Measurements from ENCODE around the gene CRLF1. TPM values are rescaled to one million over a fixed set of nuclear protein-coding genes. Genes with fewer than 3 reads are reported as not detected.

The CRLF1 gene
- polyA plus RNA-seq (ENCODE audit: insufficient read depth in 1 of 5, insufficient read length in 5 of 5, low replicate concordance in 1 of 5) = 100 to 1,000 TPM; 178 to 372 (median 239) TPM
- long read RNA-seq, donor 1, transcript CRLF1-201 (9 exons, 1,792 nt) = major isoform, 73 of 269 reads
- long read RNA-seq, donor 1, partial matches to known transcripts = 62 of 269 reads
- long read RNA-seq, donor 1, other reads (novel, unspliced or antisense) = 133 of 269 reads
- long read RNA-seq, donor 2, transcript CRLF1-201 (9 exons, 1,792 nt) = major isoform, 23 of 179 reads
- long read RNA-seq, donor 2, partial matches to known transcripts = 91 of 179 reads
- long read RNA-seq, donor 2, other reads (novel, unspliced or antisense) = 65 of 179 reads
- long read RNA-seq, donor 3, transcript CRLF1-201 (9 exons, 1,792 nt) = major isoform, 35 of 164 reads
- long read RNA-seq, donor 3, partial matches to known transcripts = 99 of 164 reads
- long read RNA-seq, donor 3, other reads (novel, unspliced or antisense) = 29 of 164 reads
- long read RNA-seq, donor 4, transcript CRLF1-201 (9 exons, 1,792 nt) = major isoform, 24 of 82 reads
- long read RNA-seq, donor 4, partial matches to known transcripts = 40 of 82 reads
- long read RNA-seq, donor 4, other reads (novel, unspliced or antisense) = 16 of 82 reads
- long read RNA-seq, donor 5, transcript CRLF1-201 (9 exons, 1,792 nt) = major isoform, 49 of 347 reads
- long read RNA-seq, donor 5, partial matches to known transcripts = 170 of 347 reads
- long read RNA-seq, donor 5, other reads (novel, unspliced or antisense) = 126 of 347 reads
- long read RNA-seq, donor 6, transcript CRLF1-201 (9 exons, 1,792 nt) = major isoform, 60 of 95 reads
- long read RNA-seq, donor 6, partial matches to known transcripts = 0 of 95 reads
- long read RNA-seq, donor 6, other reads (novel, unspliced or antisense) = 34 of 95 reads
- long read RNA-seq, donor 7, transcript CRLF1-201 (9 exons, 1,792 nt) = major isoform, 31 of 130 reads
- long read RNA-seq, donor 7, partial matches to known transcripts = 80 of 130 reads
- long read RNA-seq, donor 7, other reads (novel, unspliced or antisense) = 18 of 130 reads
- long read RNA-seq, donor 8, transcript CRLF1-201 (9 exons, 1,792 nt) = major isoform, 12 of 78 reads
- long read RNA-seq, donor 8, partial matches to known transcripts = 27 of 78 reads
- long read RNA-seq, donor 8, other reads (novel, unspliced or antisense) = 38 of 78 reads

- no peak for DNase-seq
These were observed at the start of gene CRLF1 for GRCh38 chr19:18606281-18607225. Gene CRLF1, minus strand, starts transcription at chr19:18606799. Its CDS starts 143 bp downstream, at chr19:18606656.

- DNase-seq = no peak
These were observed 48.7 kb upstream of the CRLF1 start for GRCh38 chr19:18655173-18655844.

GRCh38 chr19:18654469-18654868 is 47.9 kb upstream of the CRLF1 start:
- no peak for DNase-seq

GRCh38 chr19:18653853-18654252 is 47.3 kb upstream of the CRLF1 start:
- no peak for DNase-seq

- DNase-seq = no peak
These were observed 45.1 kb upstream of the CRLF1 start for GRCh38 chr19:18651733-18652132.

- DNase-seq = no peak
These were observed 44.7 kb upstream of the CRLF1 start for GRCh38 chr19:18651300-18651699.

GRCh38 chr19:18650468-18651041 is 44.0 kb upstream of the CRLF1 start:
- no peak for DNase-seq

GRCh38 chr19:18650021-18650390 is 43.4 kb upstream of the CRLF1 start:
- no peak for DNase-seq

- peak; percentile 50 to 60 for DNase-seq
These were observed 42.9 kb upstream of the CRLF1 start for GRCh38 chr19:18649371-18650020.

GRCh38 chr19:18648973-18649315 is 42.3 kb upstream of the CRLF1 start:
- no peak for DNase-seq

GRCh38 chr19:18647807-18648206 is 41.2 kb upstream of the CRLF1 start:
- DNase-seq = no peak

- DNase-seq = no peak
These were observed 40.8 kb upstream of the CRLF1 start for GRCh38 chr19:18647371-18647767.

GRCh38 chr19:18646535-18647370 is 40.2 kb upstream of the CRLF1 start:
- DNase-seq = peak; percentile 45 to 65

GRCh38 chr19:18645035-18645511 is 38.5 kb upstream of the CRLF1 start:
- no peak for DNase-seq

- DNase-seq = no peak
These were observed 37.8 kb upstream of the CRLF1 start for GRCh38 chr19:18644196-18645034.

GRCh38 chr19:18639706-18640243 is 33.2 kb upstream of the CRLF1 start:
- no peak for DNase-seq

All from right lung (tissue), 10 donors.